HG03108 (cell line): ENCODE results near the gene AHI1.

Experiments
- ATAC-seq: cut with Tn5 transposase; IDR thresholded peaks from one replicate; pipeline ENCODE4 v1.9.1; 2021; ENCODE audit warnings: moderate library complexity; ENCODE audit not compliant: unreplicated experiment

The AHI1 gene

DNA sequence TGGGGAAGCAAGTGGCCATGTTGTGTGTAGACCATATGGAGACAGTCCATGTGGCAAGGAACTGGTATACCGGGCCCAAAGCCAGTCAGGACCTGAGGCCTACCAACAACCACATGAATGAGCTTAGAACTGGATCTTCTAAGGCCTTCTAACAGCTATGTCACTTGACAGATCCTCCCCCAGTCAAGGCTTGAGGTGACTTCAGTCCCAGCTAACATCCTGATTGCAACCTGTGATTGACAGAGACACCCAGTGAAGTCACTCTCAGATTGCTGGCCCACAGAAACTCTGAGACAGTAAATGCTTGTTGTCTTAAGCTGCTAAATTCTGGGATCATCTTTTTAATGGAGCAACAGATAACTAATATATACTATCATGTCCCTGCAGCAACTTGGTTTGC, 32.9 kb downstream of the AHI1 start:
- peak; percentile 41 for ATAC-seq

- no peak for ATAC-seq
These were observed 36.3 kb downstream of the AHI1 start for GRCh38 chr6:135461208-135461607.

DNA sequence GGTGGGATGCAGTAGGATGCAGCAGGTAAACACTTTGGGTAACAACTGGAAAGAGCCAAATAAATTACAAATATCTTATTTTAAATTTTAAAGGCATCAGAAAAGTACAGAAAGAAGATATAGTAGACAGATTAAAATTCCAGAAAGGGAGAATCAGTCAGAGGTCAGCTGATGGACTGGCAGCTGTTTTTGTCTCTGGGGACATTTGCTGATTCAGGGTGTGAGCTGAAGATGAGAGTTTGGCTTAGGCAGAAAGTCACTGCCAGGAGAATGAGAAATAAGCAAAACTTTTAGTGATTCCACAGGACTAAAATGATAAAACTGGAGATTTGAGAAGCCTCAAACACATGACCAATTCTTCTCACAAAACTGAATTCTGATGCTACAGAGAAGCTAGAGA, 39.5 kb downstream of the AHI1 start:
- no peak for ATAC-seq

DNA sequence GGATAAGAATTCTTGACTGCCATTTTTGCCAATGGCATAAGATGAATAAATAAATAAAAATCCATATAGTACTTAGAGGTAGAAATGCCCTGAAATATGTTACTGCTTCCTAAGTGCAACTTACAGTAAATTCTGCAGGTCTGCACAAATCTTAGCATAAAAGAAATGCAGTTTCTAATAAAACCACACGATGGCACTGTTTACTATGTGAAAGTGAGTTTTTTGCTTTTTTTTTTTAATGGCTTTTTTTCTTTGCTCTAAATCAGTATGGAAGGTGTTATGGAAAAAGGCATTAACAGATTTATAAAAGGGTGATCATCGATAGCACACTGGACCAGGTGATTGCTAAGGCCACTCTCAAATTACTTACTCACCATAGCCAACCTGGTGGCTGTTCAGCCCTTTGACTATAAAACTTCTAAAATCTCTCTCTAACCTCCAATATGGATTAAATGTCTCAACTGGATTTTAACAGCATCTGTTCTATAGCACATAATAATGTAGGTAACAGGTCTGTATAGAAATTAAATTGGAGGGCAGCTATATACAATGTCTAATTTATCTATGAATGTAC, 45.8 kb downstream of the AHI1 start:
- ATAC-seq: no peak

DNA sequence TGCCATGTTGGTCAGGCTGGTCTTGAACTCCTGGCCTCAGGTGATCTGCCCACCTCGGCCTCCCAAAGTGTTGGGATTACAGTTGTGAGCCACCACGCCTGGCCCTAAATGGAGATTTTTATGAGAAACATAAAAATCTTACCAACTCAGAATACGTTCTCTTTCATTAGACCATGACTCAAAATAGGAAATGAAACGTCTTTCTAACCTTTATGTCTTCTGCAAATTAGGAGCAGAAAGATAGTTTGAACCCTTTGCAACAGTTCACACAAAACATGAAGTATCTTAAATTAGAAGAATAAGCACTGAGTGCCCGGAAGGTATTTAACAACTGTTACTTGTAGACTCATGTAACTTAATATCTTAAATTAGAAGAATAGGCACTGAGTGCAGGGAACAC, 48.3 kb downstream of the AHI1 start:
- ATAC-seq: no peak

- ATAC-seq: no peak
These were observed 57.3 kb downstream of the AHI1 start for GRCh38 chr6:135440087-135440792.

- no peak for ATAC-seq
These were observed 58.0 kb downstream of the AHI1 start for GRCh38 chr6:135439549-135439948.

DNA sequence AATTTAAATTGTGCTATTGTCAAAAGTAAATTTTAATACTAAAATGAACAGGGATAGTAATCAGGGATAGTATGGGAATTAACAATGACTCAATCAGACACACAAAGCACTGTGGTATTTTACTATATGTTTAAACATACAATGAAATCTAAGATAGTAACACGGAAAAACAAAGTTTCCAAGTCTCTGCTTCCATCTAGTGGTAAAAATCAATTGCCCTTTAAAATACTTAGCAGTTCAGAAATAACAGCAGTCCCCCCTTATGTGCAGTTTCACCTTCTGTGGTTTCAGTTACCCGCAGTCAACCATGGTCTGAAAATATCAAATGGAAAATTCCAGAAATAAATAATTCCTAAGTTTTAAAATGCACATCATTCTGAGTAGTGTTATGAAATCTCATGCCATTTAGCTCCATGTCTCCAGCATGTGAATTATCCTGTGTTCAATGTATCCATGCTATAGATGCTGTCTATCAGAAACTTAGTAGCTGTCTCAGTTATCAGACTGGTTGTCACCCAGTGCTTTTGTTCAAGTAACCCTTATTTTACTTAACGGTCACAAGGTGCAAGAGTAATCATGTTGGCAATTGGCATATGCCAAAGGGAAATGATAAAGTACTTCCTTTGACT, 58.5 kb downstream of the AHI1 start:
- ATAC-seq: no peak

- no peak for ATAC-seq
These were observed 62.5 kb downstream of the AHI1 start for GRCh38 chr6:135434991-135435390.

- no peak for ATAC-seq
These were observed 63.4 kb downstream of the AHI1 start for GRCh38 chr6:135434095-135434494.

GRCh38 chr6:135428078-135428477, 69.5 kb downstream of the AHI1 start:
- ATAC-seq: no peak

DNA sequence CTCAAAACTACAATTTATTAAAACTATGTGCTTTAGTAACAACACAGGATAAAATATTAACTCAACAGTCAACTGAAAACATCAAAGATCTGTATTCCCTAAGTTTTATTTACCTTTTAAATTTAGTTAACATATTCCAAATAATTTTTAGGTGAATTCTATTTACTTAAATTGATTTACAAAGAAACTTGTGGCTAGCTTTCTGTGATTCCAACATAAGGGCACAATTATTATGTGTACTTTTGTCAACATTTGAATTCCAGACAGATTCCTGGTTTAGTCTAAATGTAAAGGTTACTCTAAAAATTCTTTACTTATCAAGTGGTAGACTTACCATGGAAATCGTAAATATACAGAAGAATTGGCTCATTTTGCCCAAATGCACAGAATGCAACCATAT, 70.7 kb downstream of the AHI1 start:
- ATAC-seq: no peak

GRCh38 chr6:135424385-135424784, 73.2 kb downstream of the AHI1 start:
- no peak for ATAC-seq

GRCh38 chr6:135423649-135424128, 73.9 kb downstream of the AHI1 start:
- ATAC-seq: peak; percentile 84

DNA sequence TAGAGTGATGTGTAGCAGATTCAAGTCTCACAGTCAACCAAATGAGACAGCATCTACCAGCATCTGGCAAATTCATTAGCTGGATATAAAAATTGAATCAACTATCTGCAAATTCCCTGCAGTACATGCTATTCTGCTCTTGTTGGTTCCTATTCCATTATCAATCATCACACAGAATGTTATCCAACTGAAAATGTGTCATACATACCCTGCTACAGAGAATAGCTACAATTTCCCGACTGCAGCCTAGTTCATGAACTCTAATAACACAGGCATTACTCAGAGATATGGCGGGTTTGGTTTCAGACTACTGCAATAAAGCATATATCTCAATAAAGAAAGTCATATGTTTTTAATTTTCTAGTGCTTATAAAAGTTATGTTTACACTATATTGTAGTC, 78.4 kb downstream of the AHI1 start:
- ATAC-seq: no peak

DNA sequence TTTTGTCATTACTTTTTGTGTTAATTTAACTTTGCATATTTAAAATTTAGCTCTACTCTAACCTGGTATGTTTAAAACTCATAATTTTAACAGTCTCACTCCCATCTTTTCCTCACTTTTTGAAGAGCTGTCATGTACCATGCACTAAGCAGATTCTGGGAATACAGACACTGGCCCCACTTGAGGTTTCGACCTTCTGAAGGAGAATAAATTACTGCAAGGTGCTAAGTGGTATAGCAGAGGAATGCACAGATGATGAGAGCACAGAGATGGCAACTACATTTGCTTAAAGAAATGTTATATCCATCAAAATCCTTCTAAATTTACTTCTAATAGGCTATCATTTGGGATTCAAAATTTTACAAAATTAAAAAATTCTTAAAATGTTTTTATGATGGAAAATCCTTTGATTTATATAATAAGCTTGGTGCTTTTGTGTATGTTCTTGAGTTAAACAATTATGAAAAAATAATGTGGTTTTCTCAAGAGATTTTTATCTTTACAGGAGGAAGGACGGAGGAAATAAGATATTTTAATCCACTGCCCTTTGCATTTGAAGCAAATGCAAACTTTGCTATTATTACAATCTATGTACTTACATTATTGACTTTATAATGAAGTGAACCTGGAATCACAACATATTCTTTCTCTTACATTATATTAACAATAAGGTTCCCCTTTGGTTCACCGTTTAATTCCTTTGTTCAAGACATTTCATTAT, 79.3 kb downstream of the AHI1 start:
- no peak for ATAC-seq

GRCh38 chr6:135412761-135413160, 84.8 kb downstream of the AHI1 start:
- no peak for ATAC-seq

- ATAC-seq: no peak
These were observed 85.7 kb downstream of the AHI1 start for GRCh38 chr6:135411849-135412248.

DNA sequence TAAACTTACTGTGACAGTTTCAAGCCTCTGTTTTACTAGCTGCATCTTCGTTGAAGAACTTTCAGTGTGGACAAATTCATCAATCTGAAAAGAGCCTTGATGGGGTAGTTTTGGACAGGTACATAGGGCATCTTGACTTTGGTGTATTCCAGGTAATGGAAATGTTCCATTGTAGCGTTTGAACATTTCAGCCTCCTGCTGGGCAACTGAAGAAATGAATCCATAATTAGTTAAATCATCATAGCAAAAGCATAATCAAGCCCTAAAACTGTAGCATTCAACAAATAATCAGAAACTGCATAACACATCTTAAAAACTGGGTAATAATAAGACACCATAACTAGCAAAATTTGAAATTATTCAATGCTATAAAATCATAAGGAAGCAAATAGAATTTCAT, 86.2 kb downstream of the AHI1 start:
- no peak for ATAC-seq

DNA sequence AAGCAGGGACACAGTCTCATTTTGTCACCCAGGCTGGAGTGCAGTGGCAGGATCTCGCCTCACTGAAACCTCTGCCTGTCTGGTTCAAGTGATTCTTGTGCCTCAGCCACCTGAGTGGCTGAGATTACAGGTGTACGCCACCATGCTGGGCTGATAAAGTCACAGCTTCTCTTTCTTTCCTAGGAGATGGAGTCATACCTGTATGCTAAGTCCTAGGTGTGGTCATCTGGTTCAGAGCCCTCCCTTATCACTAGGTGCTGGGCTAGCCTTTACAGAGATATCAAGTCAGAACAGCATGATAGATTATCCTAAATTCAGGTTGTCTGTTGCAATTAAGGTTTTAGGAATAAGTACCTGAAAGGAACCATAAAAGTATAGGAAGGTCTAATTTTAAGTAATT, 86.7 kb downstream of the AHI1 start:
- no peak for ATAC-seq

- ATAC-seq: no peak
These were observed 94.0 kb downstream of the AHI1 start for GRCh38 chr6:135403584-135403983.

- ATAC-seq: no peak
These were observed 95.2 kb downstream of the AHI1 start for GRCh38 chr6:135402311-135402710.
